Measurements from ENCODE around the gene ENOX2.
"Not testable (repeated sequence)": the region's sequence is repeated elsewhere in the genome, so short reads cannot be mapped to it uniquely, and the experiment has no call there.

The ENOX2 gene, protein sequence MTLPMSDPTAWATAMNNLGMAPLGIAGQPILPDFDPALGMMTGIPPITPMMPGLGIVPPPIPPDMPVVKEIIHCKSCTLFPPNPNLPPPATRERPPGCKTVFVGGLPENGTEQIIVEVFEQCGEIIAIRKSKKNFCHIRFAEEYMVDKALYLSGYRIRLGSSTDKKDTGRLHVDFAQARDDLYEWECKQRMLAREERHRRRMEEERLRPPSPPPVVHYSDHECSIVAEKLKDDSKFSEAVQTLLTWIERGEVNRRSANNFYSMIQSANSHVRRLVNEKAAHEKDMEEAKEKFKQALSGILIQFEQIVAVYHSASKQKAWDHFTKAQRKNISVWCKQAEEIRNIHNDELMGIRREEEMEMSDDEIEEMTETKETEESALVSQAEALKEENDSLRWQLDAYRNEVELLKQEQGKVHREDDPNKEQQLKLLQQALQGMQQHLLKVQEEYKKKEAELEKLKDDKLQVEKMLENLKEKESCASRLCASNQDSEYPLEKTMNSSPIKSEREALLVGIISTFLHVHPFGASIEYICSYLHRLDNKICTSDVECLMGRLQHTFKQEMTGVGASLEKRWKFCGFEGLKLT

DNA sequence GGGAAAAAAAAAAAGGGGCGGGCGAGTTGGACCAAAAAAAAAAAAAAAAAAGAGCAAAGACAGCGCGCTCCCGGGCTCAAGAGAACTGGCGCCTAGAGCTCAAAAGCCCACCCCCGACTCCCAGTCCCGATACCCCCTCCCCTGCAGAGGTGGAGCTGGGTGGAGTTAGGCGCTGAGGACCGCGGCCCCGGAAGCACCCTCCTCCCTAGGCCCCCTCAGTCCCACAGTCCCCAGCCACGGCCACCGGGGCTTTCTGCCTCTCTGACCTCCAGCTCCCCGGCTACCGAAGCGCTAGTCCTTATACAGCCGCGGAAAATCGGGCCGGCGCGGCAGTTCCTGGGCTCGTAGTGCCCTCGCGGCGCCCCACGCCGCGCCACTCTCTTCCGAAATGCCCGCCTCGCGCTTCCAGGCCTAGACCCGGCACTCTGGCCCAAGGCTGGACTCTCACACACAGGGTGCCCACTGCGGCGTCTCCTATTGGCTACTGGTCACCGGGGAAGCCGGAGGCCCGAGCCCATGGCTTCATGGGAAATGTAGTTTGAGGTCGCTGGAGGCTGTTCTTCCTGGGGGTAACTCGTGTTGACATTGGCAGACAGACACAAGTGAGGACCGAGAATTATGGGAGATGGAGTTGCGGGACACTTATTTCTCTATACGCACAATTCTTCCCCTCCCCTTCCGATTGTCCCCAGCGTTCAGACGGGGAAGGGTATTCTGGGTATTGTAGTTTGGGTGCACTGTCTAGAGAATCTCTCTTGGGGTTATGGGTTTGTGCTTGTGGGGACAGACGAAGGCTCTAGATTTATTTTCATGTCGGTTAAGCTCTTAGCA is at the start of gene ENOX2:
ENOX2 (minus strand) TSS at position 427 of the 831 bp plus-strand sequence. CDS start 199,993 bp downstream, outside the sequence.
- DNase-seq: peak; percentile 73 to 86

DNA sequence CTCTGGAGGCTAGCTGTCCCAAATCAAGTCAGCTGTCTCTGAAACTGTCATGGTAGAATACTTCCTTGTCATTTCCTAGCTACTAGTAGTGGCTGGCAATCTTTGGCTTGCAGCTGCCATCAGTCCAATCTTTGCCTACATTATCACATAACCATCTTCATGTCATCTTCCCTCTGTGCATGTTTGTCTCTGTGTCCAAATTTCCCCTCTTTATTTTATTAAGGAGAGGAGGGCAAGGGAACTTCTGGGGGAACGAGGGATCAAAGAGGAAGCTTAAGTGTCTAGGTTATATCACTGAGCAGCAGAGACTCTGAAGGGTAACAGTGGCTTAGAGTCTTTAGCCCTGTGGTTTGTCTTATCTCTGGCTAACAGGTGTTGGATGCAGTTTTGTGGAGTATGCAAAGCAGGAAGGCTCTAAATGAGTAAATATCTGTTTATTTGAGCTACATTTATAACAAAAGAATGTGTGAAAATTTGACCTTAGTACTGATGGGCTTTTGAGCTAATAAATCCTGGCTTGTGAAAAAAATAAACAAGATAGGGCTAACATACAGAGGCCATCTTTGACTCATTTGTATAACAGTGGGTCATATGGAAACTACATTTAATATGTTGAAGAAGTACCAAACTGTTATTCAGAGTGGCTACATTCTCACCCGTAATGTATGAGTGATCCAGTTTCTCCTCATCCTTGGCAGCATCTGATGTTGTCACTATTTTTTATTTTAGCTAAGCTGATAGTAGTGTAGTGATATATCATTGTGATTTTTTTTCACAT is 49.4 kb upstream of the ENOX2 start:
- no peak for DNase-seq

GRCh38 chrX:130944230-130944629 is 41.2 kb upstream of the ENOX2 start:
- no peak for DNase-seq

GRCh38 chrX:130937101-130937500 is 34.1 kb upstream of the ENOX2 start:
- DNase-seq: no peak

- DNase-seq: no peak
These were observed 30.3 kb upstream of the ENOX2 start for GRCh38 chrX:130933358-130933757.

- not testable (repeated sequence) for DNase-seq
These were observed 17.4 kb upstream of the ENOX2 start for GRCh38 chrX:130920405-130920804.

- not testable (repeated sequence) for DNase-seq
These were observed 16.7 kb upstream of the ENOX2 start for GRCh38 chrX:130919676-130920075.

- not testable (repeated sequence) for DNase-seq
These were observed 15.5 kb upstream of the ENOX2 start for GRCh38 chrX:130918498-130918897.

DNA sequence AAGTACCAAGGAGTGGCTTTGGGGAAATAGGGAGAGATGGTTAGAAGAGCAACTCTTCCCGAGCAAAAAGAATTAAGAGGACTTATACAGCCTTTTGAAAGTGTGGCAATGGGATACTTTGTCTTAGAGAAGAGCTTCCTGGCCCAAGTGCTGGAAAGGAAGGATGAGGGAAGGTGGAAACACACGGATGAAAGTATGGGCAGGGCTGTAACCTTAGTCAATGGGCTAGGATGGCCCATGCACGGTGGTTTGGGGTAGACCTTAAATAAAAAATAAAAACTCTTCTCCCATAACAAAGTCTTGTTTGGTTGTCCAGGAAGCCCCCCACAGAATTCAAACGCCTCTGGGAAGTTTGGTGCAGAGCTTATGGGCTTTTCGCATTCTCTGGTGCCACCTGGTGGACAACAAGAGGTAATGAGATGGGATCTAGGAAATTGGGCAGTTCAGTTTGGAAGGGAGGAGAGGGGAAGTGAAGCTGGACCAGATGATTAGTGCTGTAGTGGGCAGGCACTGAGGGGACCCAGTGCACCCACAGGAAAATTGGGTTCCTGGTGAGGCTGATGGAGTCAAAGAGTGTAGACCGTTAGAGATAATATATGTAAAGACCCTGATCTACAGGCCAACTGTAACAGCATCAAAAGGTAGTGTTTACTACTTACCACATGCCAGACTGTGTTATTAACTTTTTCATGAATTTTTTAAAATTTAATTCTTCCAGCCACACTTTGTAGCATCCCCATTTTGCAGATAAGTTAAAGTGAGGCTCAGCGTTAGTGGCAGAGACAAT is 13.8 kb upstream of the ENOX2 start:
- DNase-seq: peak in 1 of 2 experiments; percentile 1

- DNase-seq: no peak
These were observed 12.3 kb upstream of the ENOX2 start for GRCh38 chrX:130915302-130915701.

GRCh38 chrX:130909469-130910136 is 6.6 kb upstream of the ENOX2 start:
- DNase-seq: no peak

DNA sequence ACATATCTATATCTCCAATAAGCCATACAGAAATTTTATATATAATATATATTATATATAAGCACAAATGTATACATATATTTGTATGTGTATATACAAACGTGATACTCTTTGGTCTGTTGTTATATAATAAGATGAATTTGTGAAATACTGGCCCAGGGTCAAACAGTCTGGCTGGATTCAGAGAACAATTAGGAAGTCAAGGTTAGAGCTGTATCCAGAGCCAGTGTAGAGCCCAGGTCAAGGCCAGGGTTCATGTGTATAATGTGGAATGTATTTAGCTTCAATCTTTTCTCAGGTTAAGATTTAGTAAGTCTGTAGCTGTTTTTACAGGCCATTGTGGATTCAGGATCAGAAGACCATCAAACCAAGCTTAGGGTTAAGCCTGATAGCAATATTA is 3.8 kb upstream of the ENOX2 start:
- no peak for DNase-seq

- DNase-seq: no peak
These were observed 595 bp downstream of the ENOX2 start for GRCh38 chrX:130902446-130902782.

- DNase-seq: no peak
These were observed 6.1 kb downstream of the ENOX2 start for GRCh38 chrX:130896802-130897501.

- DNase-seq: no peak
These were observed 7.0 kb downstream of the ENOX2 start for GRCh38 chrX:130896026-130896425.

GRCh38 chrX:130895299-130895698 is 7.7 kb downstream of the ENOX2 start:
- DNase-seq: no peak

DNA sequence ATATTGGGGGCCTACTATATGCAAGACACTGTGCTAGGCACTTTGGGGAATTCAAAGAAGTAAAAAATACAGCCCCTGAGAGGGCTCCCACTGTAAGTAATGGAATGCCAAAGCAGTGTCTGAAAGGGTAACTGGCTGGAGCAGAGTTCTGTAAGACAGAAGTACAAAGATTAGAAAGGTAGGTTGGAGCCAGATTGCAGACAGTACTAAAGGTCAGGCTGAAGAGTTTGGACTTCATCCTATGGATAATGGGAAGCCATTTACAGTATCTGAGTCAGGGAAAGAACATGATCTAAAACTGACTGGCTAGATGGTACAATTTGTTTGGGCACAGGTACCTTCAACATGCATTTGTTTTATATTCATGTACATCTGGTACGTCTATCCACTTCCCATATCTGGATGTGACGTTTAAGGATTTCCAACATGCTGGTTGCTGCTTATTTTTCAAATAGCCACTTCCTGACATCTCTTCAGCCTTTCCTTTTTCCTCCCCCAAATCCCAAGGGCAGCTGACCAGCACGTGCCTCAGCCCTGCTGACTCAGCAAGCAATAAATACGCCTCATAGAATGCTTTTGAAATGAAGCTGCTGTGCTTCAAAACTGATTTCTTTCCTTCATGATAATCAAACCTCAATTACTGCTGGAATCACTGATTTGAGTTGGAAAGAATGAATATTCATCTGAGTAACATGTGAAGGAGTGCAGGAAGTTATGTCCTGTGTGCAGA is 9.5 kb downstream of the ENOX2 start:
- DNase-seq: no peak

DNA sequence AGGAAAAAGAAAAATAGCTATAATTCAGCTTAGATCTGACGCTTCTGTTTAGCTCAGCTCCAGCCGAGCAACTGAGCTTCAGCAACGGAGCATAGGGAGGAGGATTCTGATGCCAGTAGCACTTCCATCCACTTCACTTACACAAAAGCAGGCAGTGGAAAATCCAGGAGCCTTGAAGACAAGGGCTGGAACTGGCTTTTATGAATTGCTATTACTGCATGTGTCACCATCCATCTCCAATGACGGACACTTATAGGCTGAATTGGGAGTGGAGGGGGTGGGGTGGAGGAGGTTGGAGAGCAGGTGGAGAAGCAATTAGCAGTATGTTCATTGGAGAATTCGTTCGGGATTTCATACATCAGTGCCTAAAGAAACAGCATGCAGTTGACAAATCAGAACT is 15.6 kb downstream of the ENOX2 start:
- no peak for DNase-seq

DNA sequence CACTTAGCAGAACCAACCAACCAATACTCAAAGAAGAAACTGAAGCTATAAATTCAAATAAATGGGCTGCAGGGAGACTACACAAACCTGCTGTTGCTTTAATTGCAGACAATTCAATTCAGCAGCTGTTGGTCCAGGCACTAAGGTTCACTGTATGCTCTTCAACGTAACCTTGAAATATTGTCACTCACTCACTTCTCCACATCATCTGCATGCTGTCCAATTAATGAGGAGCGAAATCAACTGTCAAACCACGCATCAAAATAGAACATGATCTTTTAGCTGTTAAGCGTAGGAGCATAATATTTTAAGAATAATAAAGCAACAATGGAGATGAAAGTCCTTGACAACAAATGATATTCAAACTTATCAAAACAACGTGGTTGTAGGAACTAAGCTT is 17.0 kb downstream of the ENOX2 start:
- no peak for DNase-seq

GRCh38 chrX:130885508-130885907 is 17.5 kb downstream of the ENOX2 start:
- no peak for DNase-seq

Measured in SW 1271 (cell line).